ENCODE results near the gene TRABD2A. TPM values are rescaled to one million over a fixed set of nuclear protein-coding genes. Genes with fewer than 3 reads are reported as not detected.

Gene TRABD2A
- total RNA-seq, 1 donor from 2014 or later: 2.0 TPM

DNA sequence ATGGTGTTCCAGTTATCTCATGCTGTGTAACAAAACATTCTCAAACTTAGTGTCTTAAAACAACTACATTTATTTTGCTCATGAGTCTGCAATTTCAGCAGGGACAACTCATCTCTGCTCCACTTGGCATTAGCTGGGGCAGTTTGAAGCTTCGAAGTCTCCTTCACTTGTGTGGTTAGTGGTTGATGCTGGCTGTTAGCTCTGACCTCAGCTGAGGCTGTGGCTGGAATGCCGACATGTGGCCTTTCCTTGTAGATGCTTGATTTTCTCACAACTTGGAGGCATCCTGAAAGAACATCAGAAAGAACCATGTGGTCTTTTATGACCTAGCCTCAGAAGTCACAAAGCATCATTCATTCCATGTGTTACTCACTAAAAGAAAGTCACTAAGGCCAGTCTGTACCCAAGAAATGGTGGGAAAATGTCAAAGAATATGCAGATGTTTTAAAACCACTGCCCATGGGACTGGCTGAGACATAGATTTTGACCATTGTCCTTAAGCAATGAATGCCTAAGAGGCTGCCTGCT, 20.8 kb upstream of the TRABD2A start:
- Mint-ChIP-seq H3K36me3 (ENCODE audit: insufficient read depth) (peaks cover 6% of the 10 kb centered on the region), H3K4me1 (ENCODE audit: low read depth) (peaks cover 3% of the 10 kb centered on the region), H3K4me3 (ENCODE audit: low read depth) (no peak overlapping the region), H3K27me3 (peaks cover 24% of the 10 kb centered on the region), H3K9me3 (ENCODE audit: low read depth) (no peaks in the 10 kb centered on the region), H3K27ac (no peak overlapping the region)
- no peak for DNase-seq (ENCODE audit: low spot score, unreplicated experiment)
- TF ChIP-seq, protein P1, sequence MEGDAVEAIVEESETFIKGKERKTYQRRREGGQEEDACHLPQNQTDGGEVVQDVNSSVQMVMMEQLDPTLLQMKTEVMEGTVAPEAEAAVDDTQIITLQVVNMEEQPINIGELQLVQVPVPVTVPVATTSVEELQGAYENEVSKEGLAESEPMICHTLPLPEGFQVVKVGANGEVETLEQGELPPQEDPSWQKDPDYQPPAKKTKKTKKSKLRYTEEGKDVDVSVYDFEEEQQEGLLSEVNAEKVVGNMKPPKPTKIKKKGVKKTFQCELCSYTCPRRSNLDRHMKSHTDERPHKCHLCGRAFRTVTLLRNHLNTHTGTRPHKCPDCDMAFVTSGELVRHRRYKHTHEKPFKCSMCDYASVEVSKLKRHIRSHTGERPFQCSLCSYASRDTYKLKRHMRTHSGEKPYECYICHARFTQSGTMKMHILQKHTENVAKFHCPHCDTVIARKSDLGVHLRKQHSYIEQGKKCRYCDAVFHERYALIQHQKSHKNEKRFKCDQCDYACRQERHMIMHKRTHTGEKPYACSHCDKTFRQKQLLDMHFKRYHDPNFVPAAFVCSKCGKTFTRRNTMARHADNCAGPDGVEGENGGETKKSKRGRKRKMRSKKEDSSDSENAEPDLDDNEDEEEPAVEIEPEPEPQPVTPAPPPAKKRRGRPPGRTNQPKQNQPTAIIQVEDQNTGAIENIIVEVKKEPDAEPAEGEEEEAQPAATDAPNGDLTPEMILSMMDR (IDR thresholded peaks at IDR 0.05; ENCODE audit: unreplicated experiment): no peak

GRCh38 chr2:84900971-84901370, 20.1 kb upstream of the TRABD2A start:
- Mint-ChIP-seq H3K27me3 (peaks cover 24% of the 10 kb centered on the region), H3K27ac (no peak overlapping the region), H3K36me3 (ENCODE audit: insufficient read depth) (peaks cover under 1% of the 10 kb centered on the region), H3K9me3 (ENCODE audit: low read depth) (no peaks in the 10 kb centered on the region), H3K4me3 (ENCODE audit: low read depth) (no peak overlapping the region), H3K4me1 (ENCODE audit: low read depth) (peaks cover 3% of the 10 kb centered on the region)
- DNase-seq (ENCODE audit: low spot score, unreplicated experiment): no peak
- TF ChIP-seq, protein P1 (IDR thresholded peaks at IDR 0.05; ENCODE audit: unreplicated experiment): no peak

- Mint-ChIP-seq H3K27me3 (peaks cover 27% of the 10 kb centered on the region), H3K4me1 (ENCODE audit: low read depth) (peaks cover 2% of the 10 kb centered on the region), H3K36me3 (ENCODE audit: insufficient read depth) (no peaks in the 10 kb centered on the region), H3K27ac (no peak overlapping the region), H3K4me3 (ENCODE audit: low read depth) (no peak overlapping the region), H3K9me3 (ENCODE audit: low read depth) (no peaks in the 10 kb centered on the region)
- DNase-seq (ENCODE audit: low spot score, unreplicated experiment): no peak
- TF ChIP-seq, protein P1 (IDR thresholded peaks at IDR 0.05; ENCODE audit: unreplicated experiment): no peak
Measured at GRCh38 chr2:84899304-84900204, 18.7 kb upstream of the TRABD2A start.

- Mint-ChIP-seq H3K27me3 (peaks cover 17% of the 10 kb centered on the region), H3K4me3 (ENCODE audit: low read depth) (no peak overlapping the region), H3K36me3 (ENCODE audit: insufficient read depth) (no peaks in the 10 kb centered on the region), H3K9me3 (ENCODE audit: low read depth) (no peaks in the 10 kb centered on the region), H3K27ac (no peak overlapping the region), H3K4me1 (ENCODE audit: low read depth) (no peaks in the 10 kb centered on the region)
- DNase-seq (ENCODE audit: low spot score, unreplicated experiment): no peak
- TF ChIP-seq, protein P1 (IDR thresholded peaks at IDR 0.05; ENCODE audit: unreplicated experiment): no peak
Measured at GRCh38 chr2:84897773-84898172, 16.9 kb upstream of the TRABD2A start.

GRCh38 chr2:84896567-84896966, 15.7 kb upstream of the TRABD2A start:
- no peaks in the 10 kb centered on the region for H3K9me3 Mint-ChIP-seq (ENCODE audit: low read depth)
- no peak overlapping the region for H3K27ac Mint-ChIP-seq
- DNase-seq (ENCODE audit: low spot score, unreplicated experiment): no peak
- no peaks in the 10 kb centered on the region for H3K36me3 Mint-ChIP-seq (ENCODE audit: insufficient read depth)
- H3K27me3 Mint-ChIP-seq: peaks cover 11% of the 10 kb centered on the region
- TF ChIP-seq, protein P1 (IDR thresholded peaks at IDR 0.05; ENCODE audit: unreplicated experiment): no peak
- H3K4me1 Mint-ChIP-seq (ENCODE audit: low read depth): no peaks in the 10 kb centered on the region
- no peak overlapping the region for H3K4me3 Mint-ChIP-seq (ENCODE audit: low read depth)

All from progenitor cell of endocrine pancreas (in vitro differentiated cells).